Osteocyte (in vitro differentiated cells): Measurements from ENCODE around the gene PKNOX2. TPM values are rescaled to one million over a fixed set of nuclear protein-coding genes. Genes with fewer than 3 reads are reported as not detected.
A peak's percentile ranks its signal among the peaks of the same experiment; 100 is the strongest.

Source experiments
- DNase-seq: peaks from one replicate; pipeline ENCODE4 v3.0.0; 2021; ENCODE audit warnings: mixed read lengths; ENCODE audit not compliant: unreplicated experiment; ENCODE audit errors: extremely low spot score
- H3K27ac Mint-ChIP-seq: one replicate; pipeline ENCODE4 v1.8.0; 2021; ENCODE audit warnings: mild to moderate bottlenecking, mixed read lengths; ENCODE audit not compliant: unreplicated experiment
- H3K27me3 Mint-ChIP-seq: one replicate; pipeline ENCODE4 v1.8.0; 2021; ENCODE audit warnings: mixed read lengths; ENCODE audit not compliant: unreplicated experiment
- H3K36me3 Mint-ChIP-seq: one replicate; pipeline ENCODE4 v1.8.0; 2021; ENCODE audit warnings: mixed read lengths; ENCODE audit not compliant: unreplicated experiment
- H3K4me1 Mint-ChIP-seq: one replicate; pipeline ENCODE4 v1.8.0; 2021; ENCODE audit warnings: mixed read lengths; ENCODE audit not compliant: unreplicated experiment
- H3K4me3 Mint-ChIP-seq: one replicate; pipeline ENCODE4 v1.8.0; 2021; ENCODE audit warnings: mild to moderate bottlenecking, moderate library complexity, mixed read lengths; ENCODE audit not compliant: unreplicated experiment
- H3K9me3 Mint-ChIP-seq: one replicate; pipeline ENCODE4 v1.8.0; 2021; ENCODE audit warnings: mixed read lengths; ENCODE audit not compliant: unreplicated experiment
- total RNA-seq: library from RNA; stranded (reverse); gene quantifications from 2 replicates; pipeline ENCODE4 v1.2.1, GENCODE V29; 2021
- TF ChIP-seq, protein P1 (sequence below): fragments of 200-600 bp; sonication (generic); IDR thresholded peaks from 2 replicates; pipeline ENCODE4 v1.5.0; 2021; ENCODE audit warnings: antibody characterized with exemption, mild to moderate bottlenecking, moderate library complexity

PKNOX2 gene
- total RNA-seq, 1 donor from 2014 or later: 89.3 TPM

GRCh38 chr11:125192717-125193415 lies 28.3 kb downstream of the PKNOX2 start:
- H3K36me3 Mint-ChIP-seq: peaks cover 44% of the 10 kb centered on the region
- DNase-seq: no peak
- no peaks in the 10 kb centered on the region for H3K9me3 Mint-ChIP-seq
- no peak overlapping the region for H3K27ac Mint-ChIP-seq
- TF ChIP-seq, protein P1, sequence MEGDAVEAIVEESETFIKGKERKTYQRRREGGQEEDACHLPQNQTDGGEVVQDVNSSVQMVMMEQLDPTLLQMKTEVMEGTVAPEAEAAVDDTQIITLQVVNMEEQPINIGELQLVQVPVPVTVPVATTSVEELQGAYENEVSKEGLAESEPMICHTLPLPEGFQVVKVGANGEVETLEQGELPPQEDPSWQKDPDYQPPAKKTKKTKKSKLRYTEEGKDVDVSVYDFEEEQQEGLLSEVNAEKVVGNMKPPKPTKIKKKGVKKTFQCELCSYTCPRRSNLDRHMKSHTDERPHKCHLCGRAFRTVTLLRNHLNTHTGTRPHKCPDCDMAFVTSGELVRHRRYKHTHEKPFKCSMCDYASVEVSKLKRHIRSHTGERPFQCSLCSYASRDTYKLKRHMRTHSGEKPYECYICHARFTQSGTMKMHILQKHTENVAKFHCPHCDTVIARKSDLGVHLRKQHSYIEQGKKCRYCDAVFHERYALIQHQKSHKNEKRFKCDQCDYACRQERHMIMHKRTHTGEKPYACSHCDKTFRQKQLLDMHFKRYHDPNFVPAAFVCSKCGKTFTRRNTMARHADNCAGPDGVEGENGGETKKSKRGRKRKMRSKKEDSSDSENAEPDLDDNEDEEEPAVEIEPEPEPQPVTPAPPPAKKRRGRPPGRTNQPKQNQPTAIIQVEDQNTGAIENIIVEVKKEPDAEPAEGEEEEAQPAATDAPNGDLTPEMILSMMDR: no peak
- no peaks in the 10 kb centered on the region for H3K27me3 Mint-ChIP-seq
- no peak overlapping the region for H3K4me3 Mint-ChIP-seq
- peaks cover 9% of the 10 kb centered on the region for H3K4me1 Mint-ChIP-seq

GRCh38 chr11:125193416-125193726 lies 28.8 kb downstream of the PKNOX2 start:
- Mint-ChIP-seq H3K27me3 (no peaks in the 10 kb centered on the region), H3K4me3 (no peak overlapping the region), H3K36me3 (peaks cover 43% of the 10 kb centered on the region), H3K4me1 (peaks cover 10% of the 10 kb centered on the region), H3K27ac (no peak overlapping the region), H3K9me3 (no peaks in the 10 kb centered on the region)
- no peak for DNase-seq
- TF ChIP-seq, protein P1: no peak

DNA sequence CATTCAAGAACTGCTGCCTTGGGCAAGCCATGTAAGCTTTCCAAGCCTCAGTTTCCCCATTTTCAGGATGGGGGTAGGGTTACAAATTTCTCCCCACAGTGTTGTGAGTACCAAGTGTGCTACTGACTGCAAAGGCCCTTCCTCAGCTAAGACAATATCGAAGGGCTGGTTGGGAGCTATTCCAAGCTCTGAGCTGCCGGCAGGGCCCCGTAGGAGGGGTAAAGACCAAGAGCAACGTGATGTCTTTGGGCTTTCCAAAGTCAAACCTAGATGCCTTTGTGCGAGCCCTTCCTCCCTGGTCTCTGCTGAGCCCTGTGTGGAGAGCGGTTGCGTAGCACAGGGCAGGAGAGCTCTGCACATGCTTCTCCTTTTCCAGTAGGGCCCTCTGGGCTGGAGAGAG lies 29.3 kb downstream of the PKNOX2 start:
- no peak overlapping the region for H3K27ac Mint-ChIP-seq
- DNase-seq: no peak
- peaks cover 44% of the 10 kb centered on the region for H3K36me3 Mint-ChIP-seq
- no peaks in the 10 kb centered on the region for H3K27me3 Mint-ChIP-seq
- H3K4me1 Mint-ChIP-seq: peaks cover 10% of the 10 kb centered on the region
- TF ChIP-seq, protein P1: no peak
- no peak overlapping the region for H3K4me3 Mint-ChIP-seq
- no peaks in the 10 kb centered on the region for H3K9me3 Mint-ChIP-seq

GRCh38 chr11:125199915-125200314 lies 35.4 kb downstream of the PKNOX2 start:
- TF ChIP-seq, protein P1: no peak
- DNase-seq: no peak
- peaks cover 41% of the 10 kb centered on the region for H3K4me1 Mint-ChIP-seq
- no peak overlapping the region for H3K4me3 Mint-ChIP-seq
- H3K27me3 Mint-ChIP-seq: no peaks in the 10 kb centered on the region
- no peak overlapping the region for H3K27ac Mint-ChIP-seq
- no peaks in the 10 kb centered on the region for H3K9me3 Mint-ChIP-seq
- peaks cover 28% of the 10 kb centered on the region for H3K36me3 Mint-ChIP-seq

DNA sequence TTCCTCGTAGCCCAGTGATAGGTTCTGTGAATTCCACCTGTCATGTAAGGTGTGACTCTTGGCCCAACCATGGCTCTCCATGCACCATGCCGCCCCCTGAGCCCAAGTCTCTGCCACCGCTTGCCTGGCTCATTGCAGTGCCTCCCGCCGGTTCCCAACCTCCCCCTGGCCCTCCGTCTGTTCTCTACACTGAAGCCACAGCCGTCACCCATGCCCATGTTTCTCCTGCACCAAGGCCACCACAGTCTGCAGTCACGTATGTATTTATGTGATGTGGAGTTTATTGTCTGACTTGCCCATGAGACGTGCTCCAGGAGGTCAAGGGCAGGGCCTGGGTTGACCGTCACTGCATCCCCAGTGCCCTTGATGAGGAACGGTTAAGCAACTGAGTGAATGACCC lies 35.9 kb downstream of the PKNOX2 start:
- Mint-ChIP-seq H3K27me3 (no peaks in the 10 kb centered on the region), H3K36me3 (peaks cover 26% of the 10 kb centered on the region), H3K4me1 (peaks cover 44% of the 10 kb centered on the region), H3K9me3 (no peaks in the 10 kb centered on the region), H3K27ac (peak overlapping the region; percentile 4), H3K4me3 (no peak overlapping the region)
- DNase-seq: no peak
- TF ChIP-seq, protein P1: no peak
